GM12878 (cell line): ENCODE measurements around the gene ETV4. TPM values are rescaled to one million over a fixed set of nuclear protein-coding genes. Genes with fewer than 3 reads are reported as not detected.

Experiments used
- KDM1A ChIP-seq: fragments of 200-600 bp; sonication (generic); IDR thresholded peaks from 2 replicates; pipeline ENCODE4 v1.6.1; 2016; ENCODE audit warnings: borderline replicate concordance
- PAX5 ChIP-seq: IDR thresholded peaks from 2 replicates; pipeline ENCODE4 v1.6.1; 2011; ENCODE audit warnings: low read depth, low read length, borderline replicate concordance
- REST ChIP-seq: IDR thresholded peaks from 2 replicates; pipeline ENCODE4 v1.6.1; 2012; ENCODE audit warnings: mild to moderate bottlenecking, low read depth, low read length
- ZNF592 ChIP-seq: fragments of 450-650 bp; IDR thresholded peaks from 2 replicates; pipeline ENCODE4 v1.6.1; 2017; ENCODE audit warnings: mild to moderate bottlenecking, moderate library complexity
- polyA plus RNA-seq, 11 experiments: library from polyadenylated mRNA; depleted of rRNA in 4 of 11; unstranded in 6 of 11; stranded (reverse) in 5 of 11; fragments of >200 nt; fragmentation: Nextera tagmentation in 4 of 11; fragmentation: Illumina TruSeq in 1 of 11; extraction: Ambion mirVana in 4 of 11; extraction: Trizol in 1 of 11; gene quantifications; 1 replicate in 1 of 11; 2 replicates in 10 of 11; pipeline versions ENCODE4 v1.2.1 to v1.2.3, GENCODE V29; 2011 to 2016; ENCODE audit warnings: inconsistent platforms in 2 of 11, missing spikeins in 2 of 11, low read depth in 1 of 11
- total RNA-seq, 4 experiments: library from RNA; depleted of rRNA in 3 of 4; stranded (reverse); fragments of >200 nt in 3 of 4; fragmentation: Illumina TruSeq in 1 of 4; extraction: Trizol in 1 of 4; gene quantifications; 2 replicates each; pipeline versions ENCODE4 v1.2.1 to v1.2.3, GENCODE V29; 2013 to 2021

Gene ETV4
- total and polyA plus RNA-seq, 10 of the 15 experiments (the other 5 are each of a cell fraction or from before 2014, with no cell fraction given) = 0.19 to 14.5 (median 1.8) TPM

- no peak for TF ChIP-seq REST
- TF ChIP-seq PAX5 = no peak
- peak; percentile 95 for TF ChIP-seq ZNF592
- TF ChIP-seq KDM1A = no peak
Observed at GRCh38 chr17:43483674-43484551, 62.2 kb downstream of the ETV4 start, which contains the start of gene DHX8 (continued).
